Hepatocyte (in vitro differentiated cells): ENCODE results near the gene ODC1. TPM values are rescaled to one million over a fixed set of nuclear protein-coding genes. Genes with fewer than 3 reads are reported as not detected.

Source experiments
- DNase-seq: peaks from one replicate; pipeline ENCODE4 v3.0.0-alpha.2; 2016; ENCODE audit warnings: low spot score
- H2AFZ ChIP-seq: fragments of 200-600 bp; sonication (generic); 2 replicates; pipeline ENCODE4 v1.6.0; 2016; ENCODE audit warnings: antibody characterized with exemption, mild to moderate bottlenecking
- H3K27ac ChIP-seq: fragments of 200-600 bp; sonication (generic); 2 replicates; pipeline ENCODE4 v1.5.1; 2016; ENCODE audit warnings: mild to moderate bottlenecking
- H3K27me3 ChIP-seq: fragments of 200-600 bp; sonication (generic); 2 replicates; pipeline ENCODE4 v1.6.1; 2016
- H3K36me3 ChIP-seq: fragments of 200-600 bp; sonication (generic); replicated peaks from 2 replicates; pipeline ENCODE4 v1.5.1; 2016; ENCODE audit warnings: low read depth; ENCODE audit not compliant: insufficient read depth
- H3K4me1 ChIP-seq: fragments of 200-600 bp; sonication (generic); 2 replicates; pipeline ENCODE4 v1.5.1; 2016; ENCODE audit warnings: mild to moderate bottlenecking, moderate library complexity; ENCODE audit not compliant: insufficient read depth
- H3K4me2 ChIP-seq: fragments of 200-600 bp; sonication (generic); 2 replicates; pipeline ENCODE4 v1.6.0; 2016
- H3K4me3 ChIP-seq: fragments of 200-600 bp; sonication (generic); 2 replicates; pipeline ENCODE4 v1.5.1; 2016; ENCODE audit warnings: mild to moderate bottlenecking
- H3K79me2 ChIP-seq: fragments of 200-600 bp; sonication (generic); 2 replicates; pipeline ENCODE4 v1.6.0; 2017; ENCODE audit warnings: mild to moderate bottlenecking
- H3K9me2 ChIP-seq: fragments of 200-600 bp; sonication (generic); replicated peaks from 2 replicates; pipeline ENCODE4 v1.6.0; 2017; ENCODE audit warnings: mild to moderate bottlenecking; ENCODE audit not compliant: insufficient read depth
- H3K9me3 ChIP-seq: fragments of 200-600 bp; sonication (generic); 2 replicates; pipeline ENCODE4 v1.5.1; 2016; ENCODE audit warnings: low read depth, mild to moderate bottlenecking
- H4K20me1 ChIP-seq: fragments of 200-600 bp; sonication (generic); 2 replicates; pipeline ENCODE4 v1.6.0; 2016; ENCODE audit warnings: mild to moderate bottlenecking; ENCODE audit not compliant: insufficient read depth, poor library complexity, severe bottlenecking
- CTCF ChIP-seq: fragments of 200-600 bp; sonication (generic); IDR thresholded peaks from 2 replicates; pipeline ENCODE4 v1.5.1; 2016; ENCODE audit warnings: antibody characterized with exemption, mild to moderate bottlenecking; ENCODE audit not compliant: poor library complexity
- EZH2 ChIP-seq: fragments of 200-600 bp; sonication (generic); IDR thresholded peaks from 2 replicates; pipeline ENCODE4 v1.6.1; 2016; ENCODE audit warnings: antibody characterized with exemption, mild to moderate bottlenecking, borderline replicate concordance
- EZH2phosphoT487 ChIP-seq: fragments of 200-600 bp; sonication (generic); IDR thresholded peaks from one replicate; pipeline ENCODE4 v1.6.1; 2018; ENCODE audit warnings: antibody characterized with exemption, mild to moderate bottlenecking, low read depth, moderate library complexity; ENCODE audit not compliant: unreplicated experiment, severe bottlenecking
- WGBS: methylation state at CpG from one replicate; pipeline ENCODE4 v1.1.6; 2016; ENCODE audit warnings: low lambda C conversion rate; ENCODE audit errors: missing lambda C conversion rate; 5-methylcytosine and 5-hydroxymethylcytosine counted together
- polyA plus RNA-seq: library from polyadenylated mRNA; unstranded; fragments of >200 nt; fragmentation: Nextera tagmentation; extraction: Ambion mirVana; gene quantifications from 2 replicates; pipeline ENCODE4 v1.2.1, GENCODE V29; 2016
- small RNA-seq: library from RNA; depleted of rRNA; stranded (forward); fragments of <200 nt; gene quantifications from one replicate; pipeline ENCODE3, GENCODE V24; 2014
- total RNA-seq: library from RNA; depleted of rRNA; stranded (reverse); fragments of >200 nt; gene quantifications from 2 replicates; pipeline ENCODE4 v1.2.3, GENCODE V29; 2014

The ODC1 gene
- total and polyA plus RNA-seq, 2 experiments from 2014 or later = 92.8 to 165 TPM

- TF ChIP-seq CTCF (no peak), EZH2 (no peak), EZH2phosphoT487 (no peak)
- DNase-seq = no peak
- whole genome bisulfite sequencing = 86% methylated on average over 6 of the region's 6 CpGs
- H3K27me3 ChIP-seq = no peaks in the 10 kb centered on the region
- H2AFZ ChIP-seq = no peak overlapping the region
- H3K9me2 ChIP-seq = no peaks in the 10 kb centered on the region
- no peaks in the 10 kb centered on the region for H3K9me3 ChIP-seq
- no peaks in the 10 kb centered on the region for H3K36me3 ChIP-seq
- H3K79me2 ChIP-seq = peaks cover 25% of the 10 kb centered on the region
- no peak overlapping the region for H3K4me3 ChIP-seq
- H4K20me1 ChIP-seq = no peaks in the 10 kb centered on the region
- H3K27ac ChIP-seq = peak overlapping the region; percentile 66
- peaks cover 13% of the 10 kb centered on the region for H3K4me1 ChIP-seq
- H3K4me2 ChIP-seq = no peak overlapping the region
These were observed 57.7 kb downstream of the ODC1 start for GRCh38 chr2:10390369-10390801.

Small RNAs within 50 kb of the gene (small RNA-seq; reads per million reads assigned to genes)
- 5.4 reads per million, percentile 93 among the genes with 10 or more reads in this experiment for gene SNORA80B

Other genes starting within 250 kb of the ODC1 start
- gene HPCAL1, start 145.4 kb downstream of the ODC1 start, total RNA-seq = 13.8 and 22.5 TPM in 2 replicates
- gene HPCAL1, start 145.4 kb downstream of the ODC1 start, polyA plus RNA-seq = 37.4 and 39.1 TPM in 2 replicates
- gene NOL10, start 241.6 kb upstream of the ODC1 start, total RNA-seq = 25.2 and 28.4 TPM in 2 replicates
- gene NOL10, start 241.6 kb upstream of the ODC1 start, polyA plus RNA-seq = 15.7 and 20.3 TPM in 2 replicates